NOMO-1 treated with dmso at 0.1 percent for 144 hours (cell line): ENCODE data around the gene GSX2.
"Not testable (repeated sequence)": the region's sequence is repeated elsewhere in the genome, so short reads cannot be mapped to it uniquely, and the experiment has no call there.

ENCODE experiments used
- DNase-seq: peaks from one replicate; lab custom pipeline; 2025; ENCODE audit not compliant: unreplicated experiment; lab: John Stamatoyannopoulos, UW

GSX2 gene

GRCh38 chr4:54102531-54103106 is 2.7 kb downstream of the GSX2 start:
- no peak for DNase-seq

GRCh38 chr4:54103190-54103574 is 3.2 kb downstream of the GSX2 start:
- no peak for DNase-seq

GRCh38 chr4:54104907-54105306 is 4.9 kb downstream of the GSX2 start:
- DNase-seq: no peak

GRCh38 chr4:54107951-54108748 is 8.2 kb downstream of the GSX2 start:
- DNase-seq: no peak

DNA sequence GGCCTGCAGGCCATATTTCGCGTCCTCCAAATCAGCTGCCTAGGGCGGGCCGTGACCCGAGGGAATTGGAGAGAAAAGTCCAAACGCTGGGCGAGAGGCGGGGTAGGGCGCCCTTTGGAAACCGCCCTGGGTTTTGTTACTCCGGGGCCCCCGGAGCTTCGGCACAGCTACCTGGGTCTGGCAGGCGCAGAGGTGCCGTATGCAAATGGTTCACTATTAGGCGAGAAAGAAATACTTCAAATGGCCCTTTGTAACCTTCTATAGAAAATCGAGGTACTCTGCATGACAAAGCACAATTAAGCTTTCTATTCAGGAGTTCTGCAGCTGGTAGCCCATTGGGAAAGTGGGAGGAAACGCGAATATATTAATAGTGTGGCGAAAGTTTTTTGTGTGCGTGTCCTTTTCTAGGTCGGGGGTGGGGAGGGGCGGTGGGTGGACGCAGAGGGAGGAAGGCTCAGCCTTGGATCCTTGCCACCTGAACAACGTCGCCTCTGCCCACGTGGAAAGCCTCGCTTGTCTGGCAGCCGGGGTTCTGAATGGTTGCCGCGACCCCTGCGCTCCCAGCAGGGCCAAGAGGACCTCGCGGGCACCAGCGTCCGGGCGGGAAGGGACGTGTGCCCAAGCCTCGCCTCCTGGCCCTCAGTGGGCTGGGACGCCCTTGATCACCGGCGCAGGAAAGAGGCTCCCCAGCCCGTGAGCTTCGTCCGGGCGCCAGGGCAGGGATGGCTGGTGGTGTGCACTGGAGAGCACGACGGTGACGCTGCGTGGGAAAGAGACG is 9.5 kb downstream of the GSX2 start:
- DNase-seq: no peak

DNA sequence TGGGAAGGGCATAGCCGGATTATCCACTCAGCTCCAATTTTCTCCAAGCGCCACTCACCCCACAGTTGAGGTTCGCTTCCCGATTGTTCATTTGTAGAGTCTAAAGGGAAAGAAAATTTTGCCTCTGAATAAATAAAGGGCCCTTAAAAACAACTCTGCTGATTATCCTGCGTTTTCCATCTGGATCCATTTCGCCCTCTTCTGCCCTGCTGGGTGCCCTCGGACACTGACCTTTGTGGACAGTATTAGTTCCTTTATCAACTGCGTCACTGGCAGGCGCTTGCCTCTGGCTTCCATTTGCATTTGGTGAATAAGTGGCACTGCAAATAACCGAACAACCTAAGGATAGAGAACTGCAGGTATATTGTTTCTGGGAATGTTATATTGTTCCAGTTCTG is 10.1 kb downstream of the GSX2 start:
- no peak for DNase-seq

GRCh38 chr4:54113206-54113605 is 13.2 kb downstream of the GSX2 start:
- not testable (repeated sequence) for DNase-seq

- DNase-seq: not testable (repeated sequence)
Measured at GRCh38 chr4:54116246-54116645, 16.3 kb downstream of the GSX2 start.

- no peak for DNase-seq
Measured at GRCh38 chr4:54118850-54119589, 19.1 kb downstream of the GSX2 start.

DNA sequence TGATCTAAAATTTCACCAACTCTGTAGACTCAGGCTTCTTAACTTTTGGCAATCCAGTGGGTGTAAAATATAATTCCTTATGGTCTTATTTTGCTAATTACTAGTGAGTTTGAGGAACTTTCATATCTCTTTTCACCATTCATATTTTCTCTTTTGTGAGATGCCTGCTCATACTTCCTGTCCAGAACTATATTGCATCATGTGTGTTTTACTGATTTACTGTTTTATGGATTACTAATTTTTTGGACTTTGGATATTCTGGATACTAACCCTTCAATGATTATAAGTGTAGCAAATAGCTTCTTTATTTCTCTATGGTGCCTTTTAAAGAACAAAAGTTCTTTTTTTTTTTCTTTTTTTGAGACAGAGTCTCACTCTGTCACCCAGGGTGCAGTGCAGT is 20.6 kb downstream of the GSX2 start:
- DNase-seq: no peak

GRCh38 chr4:54127660-54128059 is 27.7 kb downstream of the GSX2 start:
- DNase-seq: no peak

DNA sequence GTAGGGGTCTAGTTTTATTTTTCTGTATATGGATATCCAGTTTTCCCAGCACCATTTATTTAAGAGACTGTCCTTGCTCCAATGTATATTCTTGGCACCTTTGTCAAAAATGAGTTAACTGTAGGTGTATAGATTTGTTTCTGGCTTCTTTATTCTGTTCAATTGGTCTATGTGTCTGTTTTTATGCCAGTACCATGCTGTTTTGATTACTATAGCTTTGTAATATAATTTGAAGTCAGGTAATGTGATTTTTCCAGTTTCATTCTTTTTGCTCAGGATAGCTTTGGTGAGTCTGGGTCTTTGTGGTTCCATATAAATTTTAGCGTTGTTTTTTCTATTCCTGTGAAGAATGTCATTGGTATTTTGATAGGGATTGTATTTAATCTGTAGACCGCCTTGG is 28.7 kb downstream of the GSX2 start:
- not testable (repeated sequence) for DNase-seq

- no peak for DNase-seq
Measured at GRCh38 chr4:54139332-54139731, 39.4 kb downstream of the GSX2 start.

- no peak for DNase-seq
Measured at GRCh38 chr4:54140287-54140686, 40.3 kb downstream of the GSX2 start.

DNA sequence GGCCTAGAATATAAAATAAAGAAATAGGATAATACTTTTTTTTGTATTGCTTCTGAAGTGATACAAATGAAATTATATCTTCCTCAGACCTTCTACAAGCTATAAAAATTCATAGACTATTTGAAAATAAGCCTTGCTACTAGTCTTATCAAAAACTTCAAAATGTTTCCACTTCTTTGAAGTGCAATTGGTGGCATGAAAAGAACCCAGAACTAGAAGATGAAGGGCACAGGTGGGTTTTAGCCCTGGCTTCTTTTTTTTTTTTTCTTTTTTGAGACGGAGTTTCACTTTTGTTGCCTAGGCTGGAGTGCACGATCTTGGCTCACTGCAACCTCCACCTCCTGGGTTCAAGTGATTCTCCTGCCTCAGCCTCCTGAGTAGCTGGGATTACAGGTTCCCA is 44.2 kb downstream of the GSX2 start:
- no peak for DNase-seq

- DNase-seq: no peak
Measured at GRCh38 chr4:54144661-54145171, 44.8 kb downstream of the GSX2 start.

DNA sequence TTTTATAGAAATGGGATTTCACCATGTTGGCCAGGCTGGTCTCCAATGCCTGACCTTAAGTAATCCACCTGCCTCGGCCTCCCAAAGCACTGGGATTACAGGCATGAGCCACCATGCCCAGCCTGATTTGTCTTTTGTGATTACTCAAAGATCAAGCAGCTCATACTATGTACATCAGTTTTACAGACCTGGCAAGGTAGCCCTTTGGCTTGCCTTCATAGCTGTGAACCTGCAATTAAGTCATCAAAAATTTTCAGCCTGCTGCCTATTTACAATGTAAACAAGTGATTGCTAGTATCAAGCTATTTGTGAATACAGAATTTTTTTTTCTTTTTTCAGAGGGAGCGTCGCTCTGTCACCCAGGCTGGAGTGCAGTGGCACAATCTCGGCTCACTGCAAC is 46.2 kb downstream of the GSX2 start:
- DNase-seq: no peak

DNA sequence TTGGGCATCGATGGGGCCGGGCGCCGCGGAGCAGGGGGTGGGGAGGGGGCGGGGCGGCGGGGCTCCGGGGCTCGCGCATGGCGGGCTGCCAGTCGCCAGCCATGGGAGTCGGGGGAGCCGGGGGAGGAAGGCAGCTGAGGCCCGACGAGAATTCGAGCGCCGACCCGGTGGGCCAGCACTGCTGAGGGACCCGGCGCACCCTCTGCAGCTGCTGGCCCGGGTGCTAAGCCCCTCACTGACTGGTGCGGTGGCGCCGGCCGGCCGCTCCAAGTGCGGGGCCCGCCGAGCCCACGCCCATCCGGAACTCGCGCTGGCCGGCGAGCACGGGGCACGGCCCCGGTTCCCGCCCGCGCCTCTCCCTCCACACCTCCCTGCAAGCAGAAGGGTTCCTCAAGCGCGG is 49.4 kb downstream of the GSX2 start:
- no peak for DNase-seq
